ENCODE results near the gene SERHL2. TPM values are rescaled to one million over a fixed set of nuclear protein-coding genes. Genes with fewer than 3 reads are reported as not detected.

Gene SERHL2
- total RNA-seq, 2 donors from 2014 or later: 12.6 to 12.8 TPM

DNA sequence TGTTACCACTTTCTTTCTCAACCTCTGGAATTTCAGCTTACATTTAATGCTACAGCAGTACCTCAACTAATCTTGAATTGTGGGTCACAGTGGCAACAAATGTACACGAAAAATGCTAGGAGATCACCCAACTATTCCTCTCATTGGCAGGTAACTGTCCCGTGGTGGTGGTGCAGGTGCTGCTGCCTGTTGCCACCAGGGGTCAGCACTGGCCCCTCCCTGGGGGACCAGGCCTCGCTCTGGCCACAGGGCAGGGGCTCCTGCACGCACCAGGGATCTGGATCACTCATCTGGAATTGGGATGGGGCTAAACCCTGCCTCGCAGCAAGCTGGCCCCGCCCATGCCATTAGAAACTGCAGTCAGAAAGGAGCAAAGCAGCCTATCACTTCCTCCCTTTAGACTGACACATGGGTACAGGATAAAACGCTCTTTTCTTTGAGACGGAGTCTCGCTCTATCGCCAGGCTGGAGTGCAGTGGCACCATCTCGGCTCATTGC, 67.8 kb downstream of the SERHL2 start:
- Mint-ChIP-seq H3K27ac (no peak overlapping the region), H3K9me3 (no peaks in the 10 kb centered on the region), H3K27me3 (ENCODE audit: insufficient read depth) (no peaks in the 10 kb centered on the region), H3K4me1 (peaks cover 8% of the 10 kb centered on the region), H3K4me3 (no peak overlapping the region), H3K36me3 (ENCODE audit: low read depth) (peaks cover 16% of the 10 kb centered on the region)
- 63 to 64% methylated on average over 10 to 11 of the region's 11 CpGs for WGBS, 2 experiments (ENCODE audit: insufficient coverage in 1 of 2, insufficient read length in 1 of 2)
- H3K27me3 ChIP-seq (ENCODE audit: control insufficient read depth, insufficient read depth, low read length, poor library complexity, severe bottlenecking): no peaks in the 10 kb centered on the region
- no peak overlapping the region for H3K27ac ChIP-seq (ENCODE audit: low read depth, low read length)
- no peaks in the 10 kb centered on the region for H3K4me1 ChIP-seq (ENCODE audit: control insufficient read depth, insufficient read depth, low read length)
- no peak overlapping the region for H3K9ac ChIP-seq (ENCODE audit: extremely low read depth, low read length, poor library complexity, severe bottlenecking)
- H3K4me3 ChIP-seq (ENCODE audit: low read length): no peak overlapping the region
- TF ChIP-seq, protein P1, sequence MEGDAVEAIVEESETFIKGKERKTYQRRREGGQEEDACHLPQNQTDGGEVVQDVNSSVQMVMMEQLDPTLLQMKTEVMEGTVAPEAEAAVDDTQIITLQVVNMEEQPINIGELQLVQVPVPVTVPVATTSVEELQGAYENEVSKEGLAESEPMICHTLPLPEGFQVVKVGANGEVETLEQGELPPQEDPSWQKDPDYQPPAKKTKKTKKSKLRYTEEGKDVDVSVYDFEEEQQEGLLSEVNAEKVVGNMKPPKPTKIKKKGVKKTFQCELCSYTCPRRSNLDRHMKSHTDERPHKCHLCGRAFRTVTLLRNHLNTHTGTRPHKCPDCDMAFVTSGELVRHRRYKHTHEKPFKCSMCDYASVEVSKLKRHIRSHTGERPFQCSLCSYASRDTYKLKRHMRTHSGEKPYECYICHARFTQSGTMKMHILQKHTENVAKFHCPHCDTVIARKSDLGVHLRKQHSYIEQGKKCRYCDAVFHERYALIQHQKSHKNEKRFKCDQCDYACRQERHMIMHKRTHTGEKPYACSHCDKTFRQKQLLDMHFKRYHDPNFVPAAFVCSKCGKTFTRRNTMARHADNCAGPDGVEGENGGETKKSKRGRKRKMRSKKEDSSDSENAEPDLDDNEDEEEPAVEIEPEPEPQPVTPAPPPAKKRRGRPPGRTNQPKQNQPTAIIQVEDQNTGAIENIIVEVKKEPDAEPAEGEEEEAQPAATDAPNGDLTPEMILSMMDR (conservative IDR thresholded peaks at IDR 0.05): peak; percentile 98
- peak; percentile 96 for DNase-seq
- H3K36me3 ChIP-seq (ENCODE audit: control insufficient read depth, insufficient read depth, low read length): peaks cover 12% of the 10 kb centered on the region
- H3K9me3 ChIP-seq (ENCODE audit: control insufficient read depth, low read length): no peaks in the 10 kb centered on the region

- H3K4me3 Mint-ChIP-seq: no peak overlapping the region
- H3K4me1 Mint-ChIP-seq: peaks cover 8% of the 10 kb centered on the region
- H3K27me3 ChIP-seq (ENCODE audit: control insufficient read depth, insufficient read depth, low read length, poor library complexity, severe bottlenecking): no peaks in the 10 kb centered on the region
- H3K36me3 ChIP-seq (ENCODE audit: control insufficient read depth, insufficient read depth, low read length): peaks cover 19% of the 10 kb centered on the region
- no peak for DNase-seq
- no peaks in the 10 kb centered on the region for H3K4me1 ChIP-seq (ENCODE audit: control insufficient read depth, insufficient read depth, low read length)
- H3K27me3 Mint-ChIP-seq (ENCODE audit: insufficient read depth): no peaks in the 10 kb centered on the region
- no peaks in the 10 kb centered on the region for H3K9me3 ChIP-seq (ENCODE audit: control insufficient read depth, low read length)
- H3K9me3 Mint-ChIP-seq: no peaks in the 10 kb centered on the region
- 91 to 94% methylated on average over 9 to 19 of the region's 20 CpGs for WGBS, 2 experiments (ENCODE audit: insufficient coverage in 1 of 2, insufficient read length in 1 of 2)
- no peak overlapping the region for H3K9ac ChIP-seq (ENCODE audit: extremely low read depth, low read length, poor library complexity, severe bottlenecking)
- H3K4me3 ChIP-seq (ENCODE audit: low read length): no peak overlapping the region
- H3K27ac Mint-ChIP-seq: no peak overlapping the region
- no peak overlapping the region for H3K27ac ChIP-seq (ENCODE audit: low read depth, low read length)
- TF ChIP-seq, protein P1 (conservative IDR thresholded peaks at IDR 0.05): no peak
- H3K36me3 Mint-ChIP-seq (ENCODE audit: low read depth): peaks cover 20% of the 10 kb centered on the region
Measured at GRCh38 chr22:42622061-42622710, 68.4 kb downstream of the SERHL2 start.

- H3K9me3 ChIP-seq (ENCODE audit: control insufficient read depth, low read length): no peaks in the 10 kb centered on the region
- Mint-ChIP-seq H3K4me1 (no peaks in the 10 kb centered on the region), H3K9me3 (no peaks in the 10 kb centered on the region), H3K27me3 (ENCODE audit: insufficient read depth) (no peaks in the 10 kb centered on the region), H3K36me3 (ENCODE audit: low read depth) (peaks cover 28% of the 10 kb centered on the region), H3K27ac (no peak overlapping the region), H3K4me3 (no peak overlapping the region)
- TF ChIP-seq, protein P1 (conservative IDR thresholded peaks at IDR 0.05): no peak
- no peak overlapping the region for H3K27ac ChIP-seq (ENCODE audit: low read depth, low read length)
- no peaks in the 10 kb centered on the region for H3K27me3 ChIP-seq (ENCODE audit: control insufficient read depth, insufficient read depth, low read length, poor library complexity, severe bottlenecking)
- 94 to 98% methylated on average over 12 to 18 of the region's 18 CpGs for WGBS, 2 experiments (ENCODE audit: insufficient coverage in 1 of 2, insufficient read length in 1 of 2)
- peaks cover 21% of the 10 kb centered on the region for H3K36me3 ChIP-seq (ENCODE audit: control insufficient read depth, insufficient read depth, low read length)
- H3K9ac ChIP-seq (ENCODE audit: extremely low read depth, low read length, poor library complexity, severe bottlenecking): no peak overlapping the region
- no peak for DNase-seq
- no peak overlapping the region for H3K4me3 ChIP-seq (ENCODE audit: low read length)
- H3K4me1 ChIP-seq (ENCODE audit: control insufficient read depth, insufficient read depth, low read length): no peaks in the 10 kb centered on the region
Measured at GRCh38 chr22:42623301-42623751, 69.6 kb downstream of the SERHL2 start.

Other genes starting within 250 kb of the SERHL2 start
- gene NFAM1, start 121.6 kb upstream of the SERHL2 start, total RNA-seq: 1 to 10 TPM in 1 of 2 donors, under 1 TPM in 1; 0.92 to 1.1 TPM
- 10 to 100 TPM; 63.8 to 98.0 TPM for gene RRP7A, start 34.2 kb upstream of the SERHL2 start, total RNA-seq
- gene POLDIP3, start 60.9 kb downstream of the SERHL2 start, total RNA-seq: 100 to 1,000 TPM in 1 of 2 donors, 10 to 100 TPM in 1; 81.9 to 102 TPM
- 1 to 10 TPM in 1 of 2 donors, under 1 TPM in 1; 0.46 to 1.8 TPM for gene ATP5MGL, start 86.6 kb downstream of the SERHL2 start, total RNA-seq
- 10 to 100 TPM; 89.5 to 92.4 TPM for gene CYB5R3, start 95.4 kb downstream of the SERHL2 start, total RNA-seq
- 1 to 10 TPM; 5.3 to 7.7 TPM for gene A4GALT, start 166.9 kb downstream of the SERHL2 start, total RNA-seq

Data from endodermal cell (in vitro differentiated cells).